ENCODE results near the gene RPS6KA5.
"Not testable (repeated sequence)": the region's sequence is repeated elsewhere in the genome, so short reads cannot be mapped to it uniquely, and the experiment has no call there.

Gene RPS6KA5

GRCh38 chr14:90939252-90939795 lies 121.1 kb downstream of the RPS6KA5 start:
- not testable (repeated sequence) for DNase-seq (ENCODE audit: low read depth in 2 of 2)

GRCh38 chr14:90938615-90939014 lies 121.8 kb downstream of the RPS6KA5 start:
- DNase-seq (ENCODE audit: low read depth in 2 of 2) = no peak

- no peak for DNase-seq (ENCODE audit: low read depth in 2 of 2)
Measured at GRCh38 chr14:90936757-90937440, 123.5 kb downstream of the RPS6KA5 start.

DNA sequence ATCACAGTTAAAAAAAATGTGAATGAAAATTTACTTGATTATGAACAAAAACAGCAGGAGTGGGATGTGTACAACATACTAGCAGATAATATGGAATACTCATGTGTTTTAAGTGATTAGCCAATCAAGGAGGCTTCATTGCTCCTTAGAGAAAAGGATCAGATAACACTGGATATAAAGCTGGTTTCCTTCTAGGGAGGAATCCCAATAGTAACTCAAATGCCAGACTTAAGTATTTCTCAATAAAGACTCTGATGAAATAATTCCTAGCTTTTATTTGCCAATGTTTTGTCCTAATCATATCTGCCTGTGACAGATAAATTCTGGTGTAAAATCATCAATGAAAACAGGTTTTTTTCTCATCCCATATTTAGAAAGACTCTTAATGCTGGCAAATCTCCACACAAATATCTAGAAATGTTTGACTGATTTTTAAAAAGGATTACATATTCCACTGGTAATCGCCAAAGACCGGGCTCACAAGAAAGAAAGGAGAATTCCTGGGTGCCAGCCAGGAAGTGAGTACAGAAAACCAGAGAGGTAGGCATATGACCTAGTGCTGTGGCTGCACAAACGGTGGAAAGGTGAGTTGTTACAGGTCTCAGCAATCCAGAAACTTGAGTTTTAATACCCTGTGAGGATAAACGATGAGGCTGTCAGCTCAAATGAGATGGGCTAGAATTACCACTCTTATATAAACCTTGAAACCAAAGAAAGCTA lies 135.7 kb downstream of the RPS6KA5 start:
- DNase-seq (ENCODE audit: low read depth in 2 of 2) = no peak

GRCh38 chr14:90922141-90922540 lies 138.3 kb downstream of the RPS6KA5 start:
- DNase-seq (ENCODE audit: low read depth in 2 of 2) = no peak

- DNase-seq (ENCODE audit: low read depth in 2 of 2) = no peak
Measured at GRCh38 chr14:90911121-90911520, 149.3 kb downstream of the RPS6KA5 start.

- no peak for DNase-seq (ENCODE audit: low read depth in 2 of 2)
Measured at GRCh38 chr14:90907178-90907577, 153.3 kb downstream of the RPS6KA5 start.

- no peak for DNase-seq (ENCODE audit: low read depth in 2 of 2)
Measured at GRCh38 chr14:90905531-90905930, 154.9 kb downstream of the RPS6KA5 start.

- DNase-seq (ENCODE audit: low read depth in 2 of 2) = peak; percentile 21 to 43
Measured at GRCh38 chr14:90903101-90903500, 157.3 kb downstream of the RPS6KA5 start.

- no peak for DNase-seq (ENCODE audit: low read depth in 2 of 2)
Measured at GRCh38 chr14:90900476-90901083, 159.9 kb downstream of the RPS6KA5 start.

DNA sequence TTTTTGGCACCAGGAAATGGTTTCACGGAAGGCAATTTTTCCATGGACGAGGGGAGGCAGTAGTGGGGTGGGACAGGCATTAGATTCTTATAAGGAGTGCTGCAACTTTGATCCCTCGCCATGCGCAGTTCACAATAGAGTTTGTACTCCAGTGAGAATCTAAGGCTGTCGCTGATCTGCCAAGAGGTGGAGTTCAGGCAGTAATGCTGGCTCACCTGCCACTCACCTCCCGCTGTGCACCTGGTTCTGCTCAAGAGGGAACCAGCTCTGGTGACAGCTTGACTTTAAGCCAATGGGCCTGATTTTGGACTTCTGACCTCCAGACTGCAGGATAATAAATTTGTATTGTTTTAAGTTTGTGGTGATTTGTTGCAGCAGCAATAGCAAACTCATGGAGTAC lies 163.4 kb downstream of the RPS6KA5 start:
- no peak for DNase-seq (ENCODE audit: low read depth in 2 of 2)

GRCh38 chr14:90894241-90894640 lies 166.2 kb downstream of the RPS6KA5 start:
- DNase-seq (ENCODE audit: low read depth in 2 of 2) = no peak

GRCh38 chr14:90893510-90893909 lies 166.9 kb downstream of the RPS6KA5 start:
- no peak for DNase-seq (ENCODE audit: low read depth in 2 of 2)

- DNase-seq (ENCODE audit: low read depth in 2 of 2) = no peak
Measured at GRCh38 chr14:90892970-90893369, 167.5 kb downstream of the RPS6KA5 start.

DNA sequence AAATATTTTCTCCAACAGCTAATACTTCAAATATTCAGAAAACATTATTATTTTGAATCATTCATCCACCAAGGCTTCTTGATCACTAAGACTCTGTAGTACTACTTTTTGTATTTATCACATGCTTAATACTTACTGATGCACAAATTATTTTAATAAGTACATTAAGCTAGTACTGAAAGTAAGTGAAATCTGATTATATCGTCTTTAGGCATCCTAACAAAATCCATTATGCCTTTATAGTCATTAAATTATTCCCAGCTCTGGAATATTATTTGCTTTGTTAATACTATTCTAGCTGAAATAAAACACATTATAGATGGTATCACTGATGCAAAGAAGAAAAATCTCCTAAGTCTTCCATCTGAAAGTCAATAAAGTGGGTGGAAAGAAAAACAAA lies 169.1 kb downstream of the RPS6KA5 start:
- no peak for DNase-seq (ENCODE audit: low read depth in 2 of 2)

- DNase-seq (ENCODE audit: low read depth in 2 of 2) = no peak
Measured at GRCh38 chr14:90890322-90891020, 170.0 kb downstream of the RPS6KA5 start.

DNA sequence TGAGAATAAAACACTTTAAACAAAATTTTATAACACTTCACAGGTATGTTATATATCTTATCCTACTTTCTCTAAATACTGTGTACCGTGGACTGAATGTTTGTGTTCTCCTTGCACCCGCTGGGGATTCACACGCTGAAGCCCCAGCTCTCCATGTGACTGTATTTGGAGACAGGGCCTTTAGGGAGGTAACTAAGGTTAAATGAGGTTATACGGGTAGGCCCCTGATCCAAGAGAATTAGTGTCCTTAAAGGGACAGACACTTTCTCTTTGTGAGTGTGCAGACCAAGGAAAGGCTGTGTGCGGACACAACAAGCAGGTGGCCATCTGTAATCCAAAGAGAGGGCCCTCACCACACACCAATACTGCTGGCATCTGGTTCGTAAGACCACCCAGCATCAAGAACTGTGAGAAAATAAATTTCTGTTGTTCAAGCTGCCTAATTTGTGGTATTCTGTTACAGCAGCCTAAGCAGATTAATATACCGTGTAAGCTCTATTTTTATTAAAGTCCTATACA lies 174.1 kb downstream of the RPS6KA5 start:
- no peak for DNase-seq (ENCODE audit: low read depth in 2 of 2)

GRCh38 chr14:90883782-90884181 lies 176.7 kb downstream of the RPS6KA5 start:
- DNase-seq (ENCODE audit: low read depth in 2 of 2) = no peak

DNA sequence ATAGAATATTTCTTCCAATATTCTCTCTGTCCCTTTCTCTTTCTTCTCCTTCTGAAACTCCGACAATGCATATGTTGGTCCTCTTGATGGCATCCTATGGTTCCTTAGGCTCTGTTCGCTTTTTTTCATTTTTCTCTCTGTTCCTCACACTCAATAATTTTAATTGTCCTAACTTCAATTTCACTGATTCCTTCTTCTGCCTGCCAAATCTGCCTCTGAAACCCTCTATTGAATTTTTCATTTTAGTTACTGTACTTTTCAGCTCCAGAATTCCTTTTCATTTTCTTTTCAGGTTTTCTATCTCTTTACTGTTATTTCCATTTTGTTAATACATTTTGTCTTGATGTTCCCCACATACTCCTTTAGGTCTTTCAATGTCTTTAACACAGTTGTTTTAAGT lies 177.2 kb downstream of the RPS6KA5 start:
- DNase-seq (ENCODE audit: low read depth in 2 of 2) = no peak

DNA sequence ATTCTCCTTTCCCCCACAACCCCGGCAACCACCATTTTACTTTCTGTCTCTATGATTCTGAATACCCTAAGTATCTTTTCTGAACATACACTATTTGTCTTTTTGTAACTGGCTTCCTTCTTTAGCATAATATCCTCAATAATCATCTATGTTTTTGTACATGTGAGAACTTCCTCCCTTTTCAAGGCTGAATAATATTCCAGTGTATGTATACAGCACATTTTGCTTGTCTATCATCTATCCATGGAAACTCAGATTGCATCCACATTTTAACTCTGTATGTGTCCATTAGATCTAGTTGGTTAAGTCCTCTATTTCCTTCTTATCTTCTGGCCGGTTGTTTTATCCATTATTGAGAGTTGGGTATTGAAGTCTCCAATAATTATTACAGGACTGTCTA lies 180.2 kb downstream of the RPS6KA5 start:
- no peak for DNase-seq (ENCODE audit: low read depth in 2 of 2)

GRCh38 chr14:90874599-90874998 lies 185.8 kb downstream of the RPS6KA5 start:
- DNase-seq (ENCODE audit: low read depth in 2 of 2) = no peak

All from stimulated activated CD8-positive, alpha-beta memory T cell treated with anti-CD3 and anti-CD28 coated beads, Interleukin-7, amount 100 ng/mL, for 4 hours (primary cell).